AG04450 (cell line): ENCODE data around the gene TASP1. TPM values are rescaled to one million over a fixed set of nuclear protein-coding genes. Genes with fewer than 3 reads are reported as not detected.
"Not testable (repeated sequence)": the region's sequence is repeated elsewhere in the genome, so short reads cannot be mapped to it uniquely, and the experiment has no call there.

Source experiments
- CTCF ChIA-PET: fragments of 300-600, 350-600 bp; formaldehyde crosslinking; extraction: SDS; loops from one replicate; lab custom pipeline; 2022; ENCODE audit warnings: antibody characterized with exemption, inconsistent platforms; lab: Charles Lee
- POLR2A ChIA-PET: fragments of 350-600 bp; formaldehyde crosslinking; extraction: SDS; loops from one replicate; lab custom pipeline; 2021; ENCODE audit warnings: antibody characterized with exemption, inconsistent platforms; lab: Yijun Ruan, JAX
- DNase-seq: peaks from one replicate; pipeline ENCODE4 v3.0.0-alpha.2; 2011; ENCODE audit warnings: low read depth, low spot score
- H3K27ac ChIP-seq: one replicate; pipeline ENCODE4 v1.5.1; 2012; ENCODE audit warnings: low read depth, low read length, control low read depth
- H3K27me3 ChIP-seq: one replicate; pipeline ENCODE4 v1.6.0; 2012; ENCODE audit warnings: low read length; ENCODE audit not compliant: control insufficient read depth, insufficient read depth
- H3K4me3 ChIP-seq: 2 replicates; pipeline ENCODE4 v1.5.1; 2011; ENCODE audit warnings: mild to moderate bottlenecking, low read depth, low read length, control low read depth
- H3K9me3 ChIP-seq: 2 replicates; pipeline ENCODE4 v1.5.1; 2012; ENCODE audit warnings: low read length; ENCODE audit not compliant: control insufficient read depth, insufficient read depth
- polyA plus RNA-seq: library from polyadenylated mRNA; depleted of rRNA; stranded (reverse); fragments of >200 nt; gene quantifications from 2 replicates; pipeline ENCODE4 v1.2.3, GENCODE V29; 2011
- TF ChIP-seq, protein P1 (sequence below): IDR thresholded peaks from 2 replicates; pipeline ENCODE4 v1.5.1; 2011; ENCODE audit warnings: low read depth, low read length, control low read depth, inconsistent platforms

The TASP1 gene
- polyA plus RNA-seq, 1 experiment = 6.0 TPM

DNA sequence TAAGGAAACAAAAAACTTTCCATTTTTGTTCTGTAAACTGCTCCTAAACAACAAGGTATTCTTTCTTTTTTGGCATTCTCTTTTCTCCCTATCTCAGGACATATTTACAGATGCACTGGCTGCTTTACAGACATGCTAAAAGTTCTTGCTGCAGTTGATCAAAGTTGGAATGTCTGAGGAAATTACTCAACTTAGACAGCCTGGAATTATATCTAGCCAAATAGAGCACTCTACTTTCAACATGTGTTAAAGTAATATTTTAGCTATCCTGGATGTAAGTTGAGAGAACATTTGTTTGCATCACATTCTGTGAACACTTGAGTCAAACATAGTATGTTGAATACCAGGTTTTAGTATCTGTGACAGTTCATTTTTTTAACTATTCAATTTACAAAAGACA, 24.8 kb downstream of the TASP1 start:
- CTCF ChIA-PET = interaction anchor here (0.5 kb wide), 1 partner anchor 22 kb away, joined by 3 read pairs; no protein-coding TSS in a partner anchor
- TF ChIP-seq, protein P1, sequence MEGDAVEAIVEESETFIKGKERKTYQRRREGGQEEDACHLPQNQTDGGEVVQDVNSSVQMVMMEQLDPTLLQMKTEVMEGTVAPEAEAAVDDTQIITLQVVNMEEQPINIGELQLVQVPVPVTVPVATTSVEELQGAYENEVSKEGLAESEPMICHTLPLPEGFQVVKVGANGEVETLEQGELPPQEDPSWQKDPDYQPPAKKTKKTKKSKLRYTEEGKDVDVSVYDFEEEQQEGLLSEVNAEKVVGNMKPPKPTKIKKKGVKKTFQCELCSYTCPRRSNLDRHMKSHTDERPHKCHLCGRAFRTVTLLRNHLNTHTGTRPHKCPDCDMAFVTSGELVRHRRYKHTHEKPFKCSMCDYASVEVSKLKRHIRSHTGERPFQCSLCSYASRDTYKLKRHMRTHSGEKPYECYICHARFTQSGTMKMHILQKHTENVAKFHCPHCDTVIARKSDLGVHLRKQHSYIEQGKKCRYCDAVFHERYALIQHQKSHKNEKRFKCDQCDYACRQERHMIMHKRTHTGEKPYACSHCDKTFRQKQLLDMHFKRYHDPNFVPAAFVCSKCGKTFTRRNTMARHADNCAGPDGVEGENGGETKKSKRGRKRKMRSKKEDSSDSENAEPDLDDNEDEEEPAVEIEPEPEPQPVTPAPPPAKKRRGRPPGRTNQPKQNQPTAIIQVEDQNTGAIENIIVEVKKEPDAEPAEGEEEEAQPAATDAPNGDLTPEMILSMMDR = no peak
- Histone ChIP-seq H3K27ac (no peak overlapping the region), H3K4me3 (no peak overlapping the region), H3K9me3 (no peaks in the 10 kb centered on the region), H3K27me3 (no peaks in the 10 kb centered on the region)
- no peak for DNase-seq
- POLR2A ChIA-PET = no interaction called here

DNA sequence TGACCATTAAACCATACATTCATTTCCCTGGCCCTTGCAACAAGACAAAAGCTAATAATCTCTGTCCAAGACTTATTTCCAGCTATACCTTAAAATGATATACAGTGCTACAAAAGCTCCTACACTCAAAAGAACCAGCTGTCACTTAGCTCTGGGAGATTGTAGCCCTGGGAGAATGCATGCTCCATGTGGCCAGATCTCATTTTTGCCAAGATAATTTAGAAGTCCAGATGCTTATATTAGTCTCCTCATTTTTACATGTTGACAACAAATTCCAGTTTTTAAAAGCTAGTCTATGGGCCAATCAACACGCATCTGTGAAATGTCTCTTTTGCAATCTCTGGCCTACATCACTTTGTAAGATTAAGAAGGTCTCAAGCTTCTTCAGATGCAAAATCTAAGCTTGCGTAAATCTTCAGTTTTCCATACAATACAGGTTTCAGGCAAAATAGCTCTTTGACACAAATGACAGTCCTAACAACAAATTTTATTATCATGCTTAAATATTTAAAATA, 27.1 kb downstream of the TASP1 start:
- ChIA-PET CTCF (interaction anchor here (1.0 to 2.2 kb wide), 2 partner anchors 18 to 65 kb away, joined by 3 to 12 read pairs; no protein-coding TSS in a partner anchor), POLR2A (no interaction called here)
- DNase-seq = no peak
- H3K27me3 ChIP-seq = no peaks in the 10 kb centered on the region
- no peak overlapping the region for H3K4me3 ChIP-seq
- TF ChIP-seq, protein P1 = no peak
- no peaks in the 10 kb centered on the region for H3K9me3 ChIP-seq
- no peak overlapping the region for H3K27ac ChIP-seq

DNA sequence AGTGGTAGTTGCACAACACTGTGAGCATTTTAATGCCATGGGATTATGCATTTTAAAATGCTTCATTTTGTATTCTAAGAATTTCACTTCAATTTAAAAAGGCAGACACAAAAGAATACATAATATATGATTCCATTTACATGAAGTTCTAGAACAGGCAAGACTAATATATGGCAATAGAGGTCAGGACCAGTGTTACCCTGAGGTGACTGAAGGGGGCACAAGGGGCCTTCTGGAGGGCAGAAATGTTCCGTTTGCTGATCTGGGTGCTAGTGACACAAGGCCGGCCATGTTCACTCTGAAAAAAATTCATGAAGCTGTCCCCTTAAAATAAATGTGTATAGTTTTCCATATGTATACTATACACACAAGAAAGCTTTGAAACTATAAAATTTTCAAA, 28.5 kb downstream of the TASP1 start:
- ChIA-PET POLR2A (no interaction called here), CTCF (interaction anchor here (0.7 to 2.2 kb wide), 2 partner anchors 64 to 162 kb away, joined by 3 to 12 read pairs; no protein-coding TSS in a partner anchor)
- TF ChIP-seq, protein P1 = no peak
- no peak for DNase-seq
- no peak overlapping the region for H3K27ac ChIP-seq
- no peak overlapping the region for H3K4me3 ChIP-seq
- H3K27me3 ChIP-seq = no peaks in the 10 kb centered on the region
- H3K9me3 ChIP-seq = no peaks in the 10 kb centered on the region

DNA sequence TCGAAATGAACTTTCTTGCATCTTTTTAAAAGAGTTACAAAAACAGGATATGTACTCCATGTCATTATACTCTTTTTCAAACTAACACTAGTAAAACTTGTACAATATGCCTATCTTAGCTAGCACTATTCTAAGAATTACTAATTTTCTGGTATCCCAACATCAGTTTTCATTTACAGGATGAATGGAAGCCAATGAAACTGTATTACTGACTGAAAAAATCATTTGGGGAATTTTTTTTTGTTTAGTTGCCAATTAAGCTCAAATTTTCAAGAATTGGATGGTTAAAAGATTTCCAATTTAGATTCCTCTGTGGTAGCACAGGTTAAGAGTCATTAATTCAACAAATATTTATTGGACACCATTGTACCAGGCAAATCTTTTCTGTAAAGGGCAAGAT, 30.7 kb downstream of the TASP1 start:
- Histone ChIP-seq H3K27me3 (no peaks in the 10 kb centered on the region), H3K4me3 (no peak overlapping the region), H3K27ac (no peak overlapping the region), H3K9me3 (no peaks in the 10 kb centered on the region)
- TF ChIP-seq, protein P1 = no peak
- CTCF ChIA-PET = interaction anchor here (1.1 kb wide), 1 partner anchor 489 kb away, joined by 3 read pairs; no protein-coding TSS in a partner anchor
- DNase-seq = no peak
- POLR2A ChIA-PET = no interaction called here

DNA sequence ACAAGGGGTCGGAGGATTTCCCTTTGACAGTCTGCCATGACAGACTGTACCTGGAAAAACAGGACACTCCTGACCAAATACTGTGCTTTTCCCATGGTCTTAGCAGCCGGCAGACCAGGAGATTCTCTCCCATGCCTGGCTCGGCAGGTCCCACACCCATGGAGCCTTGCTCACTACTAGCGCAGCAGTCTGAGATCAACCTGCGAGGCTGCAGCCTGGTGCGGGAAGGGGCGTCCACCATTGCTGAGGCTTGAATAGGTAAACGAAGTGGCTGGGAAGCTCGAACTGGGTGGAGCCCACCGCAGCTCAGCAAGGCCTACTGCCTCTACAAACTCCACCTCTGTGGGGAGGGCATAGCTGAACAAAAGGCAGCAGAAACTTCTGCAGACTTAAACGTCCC, 45.3 kb downstream of the TASP1 start:
- POLR2A ChIA-PET, H3K27ac ChIP-seq, H3K9me3 ChIP-seq, DNase-seq, H3K27me3 ChIP-seq, H3K4me3 ChIP-seq: not testable (repeated sequence)
- CTCF ChIA-PET = interaction anchor here (1.1 kb wide), 1 partner anchor 18 kb away, joined by 3 read pairs; no protein-coding TSS in a partner anchor
